ENCODE results near the gene TTC39B. TPM values are rescaled to one million over a fixed set of nuclear protein-coding genes. Genes with fewer than 3 reads are reported as not detected.
A peak's percentile ranks its signal among the peaks of the same experiment; 100 is the strongest.

TTC39B gene
- total RNA-seq, 1 experiment from 2014 or later: 6.0 TPM

GRCh38 chr9:15248081-15248480 lies 58.9 kb downstream of the TTC39B start:
- Mint-ChIP-seq H3K4me1 (ENCODE audit: low read depth, unreplicated experiment) (peaks cover 18% of the 10 kb centered on the region), H3K36me3 (ENCODE audit: insufficient read depth, unreplicated experiment) (no peaks in the 10 kb centered on the region), H3K27me3 (ENCODE audit: unreplicated experiment) (no peaks in the 10 kb centered on the region), H3K9me3 (ENCODE audit: low read depth, unreplicated experiment) (no peaks in the 10 kb centered on the region), H3K27ac (ENCODE audit: unreplicated experiment) (no peak overlapping the region), H3K4me3 (ENCODE audit: low read depth, unreplicated experiment) (no peak overlapping the region)
- DNase-seq: no peak
- CTCF ChIA-PET: no interaction called here
- intact Hi-C loops (cut with micrococcal nuclease; ENCODE audit: unreplicated experiment): no loop called here
- TF ChIP-seq, protein P1, sequence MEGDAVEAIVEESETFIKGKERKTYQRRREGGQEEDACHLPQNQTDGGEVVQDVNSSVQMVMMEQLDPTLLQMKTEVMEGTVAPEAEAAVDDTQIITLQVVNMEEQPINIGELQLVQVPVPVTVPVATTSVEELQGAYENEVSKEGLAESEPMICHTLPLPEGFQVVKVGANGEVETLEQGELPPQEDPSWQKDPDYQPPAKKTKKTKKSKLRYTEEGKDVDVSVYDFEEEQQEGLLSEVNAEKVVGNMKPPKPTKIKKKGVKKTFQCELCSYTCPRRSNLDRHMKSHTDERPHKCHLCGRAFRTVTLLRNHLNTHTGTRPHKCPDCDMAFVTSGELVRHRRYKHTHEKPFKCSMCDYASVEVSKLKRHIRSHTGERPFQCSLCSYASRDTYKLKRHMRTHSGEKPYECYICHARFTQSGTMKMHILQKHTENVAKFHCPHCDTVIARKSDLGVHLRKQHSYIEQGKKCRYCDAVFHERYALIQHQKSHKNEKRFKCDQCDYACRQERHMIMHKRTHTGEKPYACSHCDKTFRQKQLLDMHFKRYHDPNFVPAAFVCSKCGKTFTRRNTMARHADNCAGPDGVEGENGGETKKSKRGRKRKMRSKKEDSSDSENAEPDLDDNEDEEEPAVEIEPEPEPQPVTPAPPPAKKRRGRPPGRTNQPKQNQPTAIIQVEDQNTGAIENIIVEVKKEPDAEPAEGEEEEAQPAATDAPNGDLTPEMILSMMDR (IDR thresholded peaks at IDR 0.05; ENCODE audit: unreplicated experiment): no peak
- no TSS peak for BruUV-seq (replicated peaks)

GRCh38 chr9:15246708-15247107 lies 60.3 kb downstream of the TTC39B start:
- Mint-ChIP-seq H3K9me3 (ENCODE audit: low read depth, unreplicated experiment) (no peaks in the 10 kb centered on the region), H3K27me3 (ENCODE audit: unreplicated experiment) (no peaks in the 10 kb centered on the region), H3K27ac (ENCODE audit: unreplicated experiment) (peak overlapping the region; percentile 41), H3K4me3 (ENCODE audit: low read depth, unreplicated experiment) (no peak overlapping the region), H3K4me1 (ENCODE audit: low read depth, unreplicated experiment) (peaks cover 14% of the 10 kb centered on the region), H3K36me3 (ENCODE audit: insufficient read depth, unreplicated experiment) (no peaks in the 10 kb centered on the region)
- TF ChIP-seq, protein P1 (IDR thresholded peaks at IDR 0.05; ENCODE audit: unreplicated experiment): no peak
- DNase-seq: peak; percentile 41
- intact Hi-C loops (cut with micrococcal nuclease; ENCODE audit: unreplicated experiment): no loop called here
- CTCF ChIA-PET: no interaction called here
- BruUV-seq (replicated peaks): no TSS peak

DNA sequence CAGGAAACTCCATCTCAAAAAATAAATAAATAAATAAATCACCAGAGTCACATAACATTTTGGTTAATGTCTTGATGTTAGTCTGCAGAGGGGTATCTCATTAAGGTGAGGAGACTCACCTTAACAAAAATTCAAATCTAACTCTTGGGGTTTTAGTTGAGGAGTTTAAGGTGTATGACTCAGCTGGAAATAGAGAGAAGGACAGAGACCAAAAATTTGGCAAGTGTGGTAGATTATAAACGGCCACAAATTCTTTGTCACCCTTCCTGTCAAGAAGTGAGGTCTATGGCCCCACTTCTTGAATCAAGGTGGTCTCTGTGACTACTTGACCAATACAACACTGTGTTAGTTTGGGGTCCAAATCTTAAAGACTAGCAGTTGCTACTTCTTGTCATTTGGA lies 60.8 kb downstream of the TTC39B start:
- H3K4me1 Mint-ChIP-seq (ENCODE audit: low read depth, unreplicated experiment): peaks cover 14% of the 10 kb centered on the region
- no TSS peak for BruUV-seq (replicated peaks)
- CTCF ChIA-PET: no interaction called here
- TF ChIP-seq, protein P1 (IDR thresholded peaks at IDR 0.05; ENCODE audit: unreplicated experiment): no peak
- H3K4me3 Mint-ChIP-seq (ENCODE audit: low read depth, unreplicated experiment): no peak overlapping the region
- H3K27me3 Mint-ChIP-seq (ENCODE audit: unreplicated experiment): no peaks in the 10 kb centered on the region
- intact Hi-C loops (cut with micrococcal nuclease; ENCODE audit: unreplicated experiment): no loop called here
- no peak for DNase-seq
- no peak overlapping the region for H3K27ac Mint-ChIP-seq (ENCODE audit: unreplicated experiment)
- H3K9me3 Mint-ChIP-seq (ENCODE audit: low read depth, unreplicated experiment): no peaks in the 10 kb centered on the region
- no peaks in the 10 kb centered on the region for H3K36me3 Mint-ChIP-seq (ENCODE audit: insufficient read depth, unreplicated experiment)

DNA sequence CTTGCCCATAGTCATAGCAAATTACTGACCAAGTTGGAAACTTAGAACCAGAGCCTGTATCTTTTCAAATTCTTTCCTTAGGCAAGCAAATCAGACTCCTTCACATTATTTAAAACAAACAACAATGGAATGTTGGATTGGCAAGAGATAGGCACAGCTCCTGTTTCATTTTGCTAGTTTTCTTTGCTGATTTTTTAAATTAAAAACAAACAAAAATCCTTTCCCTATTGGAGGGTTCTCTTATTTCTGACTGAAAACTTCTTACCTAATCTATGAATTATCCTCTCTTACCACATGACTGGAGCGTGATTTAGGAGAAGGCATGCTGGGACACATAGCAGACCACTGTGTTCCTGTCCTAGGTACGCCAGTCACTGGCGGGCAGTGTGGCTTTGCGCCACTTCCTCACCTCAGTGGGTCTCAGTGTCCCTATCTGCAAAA lies 63.0 kb downstream of the TTC39B start:
- no TSS peak for BruUV-seq (replicated peaks)

More for the DNA sequence above, 63.0 kb downstream of the TTC39B start:
- Mint-ChIP-seq H3K27me3 (ENCODE audit: unreplicated experiment) (no peaks in the 10 kb centered on the region), H3K36me3 (ENCODE audit: insufficient read depth, unreplicated experiment) (no peaks in the 10 kb centered on the region), H3K9me3 (ENCODE audit: low read depth, unreplicated experiment) (no peaks in the 10 kb centered on the region), H3K27ac (ENCODE audit: unreplicated experiment) (no peak overlapping the region), H3K4me1 (ENCODE audit: low read depth, unreplicated experiment) (peaks cover 14% of the 10 kb centered on the region), H3K4me3 (ENCODE audit: low read depth, unreplicated experiment) (no peak overlapping the region)
- TF ChIP-seq, protein P1 (IDR thresholded peaks at IDR 0.05; ENCODE audit: unreplicated experiment): no peak
- CTCF ChIA-PET: no interaction called here
- intact Hi-C loops (cut with micrococcal nuclease; ENCODE audit: unreplicated experiment): no loop called here
- DNase-seq: no peak

Measured in Calu3 (cell line).